Stimulated activated CD8-positive, alpha-beta memory T cell treated with anti-CD3 and anti-CD28 coated beads, Interleukin-12 subunit alpha, Interleukin-12 subunit beta, amount 100 ng/mL, for 4 hours (primary cell): ENCODE measurements around the gene OSTF1.

Experiments used
- DNase-seq: peaks from one replicate; pipeline ENCODE4 v3.0.0-alpha.2; 2020; ENCODE audit warnings: low read depth

Gene OSTF1

DNA sequence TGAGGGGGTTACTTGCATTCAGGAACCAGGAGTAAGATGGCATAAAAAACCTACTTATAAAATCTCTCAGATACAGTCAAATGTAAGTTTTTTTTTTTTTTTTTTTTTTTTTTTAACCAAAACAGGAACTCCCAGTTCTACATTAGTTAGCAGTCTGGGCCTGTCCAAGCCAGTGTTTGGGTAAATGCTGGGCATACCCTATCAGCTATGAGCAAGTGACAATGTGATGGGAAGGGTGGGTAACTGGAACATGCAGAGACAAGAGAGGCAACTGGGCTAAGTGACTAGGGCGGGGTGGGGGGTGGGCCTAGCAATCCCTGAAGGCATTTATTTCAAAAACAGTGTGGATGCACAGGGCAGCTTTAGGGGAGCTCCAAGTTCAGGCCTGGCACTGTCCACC is 2.7 kb upstream of the OSTF1 start:
- no peak for DNase-seq

DNA sequence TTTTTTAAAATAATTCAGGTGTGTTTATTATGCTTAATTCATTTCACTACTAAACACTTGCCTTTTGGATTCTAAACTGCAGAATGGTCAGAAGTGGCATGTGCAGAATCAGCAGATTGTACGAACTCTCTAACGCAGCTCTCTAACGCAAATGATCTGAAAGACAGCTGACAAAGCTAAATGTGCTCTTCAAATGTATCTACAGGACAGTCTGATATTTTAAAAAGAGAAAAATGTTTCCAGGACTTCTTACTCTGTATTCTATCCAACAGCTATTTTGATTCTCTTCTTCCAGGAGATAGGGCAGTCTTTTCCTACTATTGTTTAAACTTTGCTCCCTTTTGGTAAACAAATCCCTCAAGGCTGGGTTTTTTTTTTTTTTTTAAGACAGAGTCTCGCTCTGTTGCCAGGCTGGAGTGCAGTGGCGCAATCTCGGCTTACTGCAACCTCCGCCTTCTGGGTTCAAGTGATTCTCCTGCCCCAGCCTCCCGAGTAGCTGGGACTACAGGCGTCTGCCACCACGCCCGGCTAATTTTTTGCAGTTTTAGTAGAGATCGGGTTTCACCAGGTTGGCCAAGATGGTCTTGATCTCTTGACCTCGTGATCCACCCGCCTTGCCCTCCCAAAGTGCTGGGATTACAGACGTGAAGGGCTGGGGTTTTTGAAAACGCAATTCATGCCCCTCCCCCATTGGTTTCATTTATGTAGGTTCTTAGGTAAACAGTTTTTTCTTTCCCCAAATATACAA is 1.6 kb upstream of the OSTF1 start:
- DNase-seq, result no peak

DNA sequence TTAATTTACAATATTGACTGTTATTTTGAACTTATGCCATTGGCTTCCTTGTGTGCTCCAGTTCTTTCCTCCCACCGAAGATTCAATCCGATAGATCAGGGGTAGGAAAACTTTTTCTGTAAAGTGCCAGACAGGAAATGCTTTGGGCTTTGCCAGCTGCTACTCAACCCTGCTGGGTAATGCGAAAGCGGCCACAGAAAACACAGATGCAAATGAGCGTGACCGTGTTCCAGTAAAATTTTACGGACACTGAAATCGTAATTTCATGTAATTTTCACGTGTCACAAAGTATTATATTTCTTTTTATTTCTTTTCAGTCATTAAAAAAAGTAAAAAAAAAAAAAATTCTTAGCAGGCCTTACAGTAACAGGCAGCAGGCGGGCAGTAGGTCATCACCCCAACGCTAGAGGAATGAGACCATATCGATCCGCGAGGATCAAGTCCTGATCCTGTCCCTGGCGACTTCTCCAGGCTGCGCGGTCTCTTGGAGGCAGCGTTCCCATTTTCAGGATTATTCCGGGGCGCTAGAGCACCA is 958 bp upstream of the OSTF1 start:
- no peak for DNase-seq

DNA sequence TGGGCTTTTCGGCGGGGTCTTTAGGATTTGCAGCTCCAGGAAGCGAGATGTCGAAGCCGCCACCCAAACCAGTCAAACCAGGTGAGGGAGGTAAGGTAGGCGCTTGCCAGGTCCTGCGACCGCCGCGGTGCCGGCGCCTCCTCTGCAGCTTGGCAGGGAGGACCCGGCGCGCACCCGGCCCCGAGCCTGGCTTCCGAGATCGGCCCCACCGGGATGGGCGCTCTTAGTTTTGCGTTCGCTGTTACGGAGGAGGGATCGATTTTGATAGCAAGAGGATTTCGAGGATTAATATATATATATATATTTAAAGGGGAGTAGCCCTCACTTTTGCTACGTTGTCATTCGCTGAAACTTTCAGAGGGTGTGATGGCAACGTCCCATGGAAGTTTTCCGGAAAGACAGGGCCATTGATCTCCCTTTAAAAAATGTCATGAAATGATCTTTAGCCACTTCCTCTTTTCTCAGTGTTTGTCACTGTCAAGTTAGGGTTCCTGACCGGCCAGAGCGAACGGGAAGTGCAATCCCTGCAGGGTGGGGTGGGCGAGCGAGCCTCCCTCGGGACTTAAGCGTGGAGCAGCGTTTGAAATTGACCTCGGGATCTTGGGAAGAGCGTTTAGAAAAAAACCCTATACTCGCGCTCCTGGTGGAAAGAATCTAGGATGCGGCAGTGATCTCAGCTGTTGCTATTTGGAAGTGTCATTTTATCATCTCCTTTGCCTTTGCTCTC is 495 bp downstream of the OSTF1 start:
- DNase-seq, result no peak

DNA sequence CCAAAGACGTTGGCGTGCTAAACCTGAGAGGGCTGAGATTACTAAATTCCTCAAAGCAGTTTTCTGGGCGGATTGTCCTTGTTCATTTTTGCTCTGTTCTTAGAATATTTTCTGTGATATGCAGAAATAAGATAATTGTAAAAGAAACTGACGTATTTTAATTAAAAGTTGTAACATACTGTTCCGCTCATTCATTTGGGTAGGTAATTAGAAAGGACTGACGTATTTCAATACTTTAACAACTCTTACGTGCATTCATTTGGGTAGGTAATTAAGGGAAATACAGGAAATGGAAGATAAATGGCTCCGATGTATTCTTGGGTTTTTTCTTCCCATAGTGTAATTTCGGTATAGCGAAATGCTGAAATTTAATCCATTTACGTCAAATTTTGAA is 1.1 kb downstream of the OSTF1 start:
- no peak for DNase-seq

DNA sequence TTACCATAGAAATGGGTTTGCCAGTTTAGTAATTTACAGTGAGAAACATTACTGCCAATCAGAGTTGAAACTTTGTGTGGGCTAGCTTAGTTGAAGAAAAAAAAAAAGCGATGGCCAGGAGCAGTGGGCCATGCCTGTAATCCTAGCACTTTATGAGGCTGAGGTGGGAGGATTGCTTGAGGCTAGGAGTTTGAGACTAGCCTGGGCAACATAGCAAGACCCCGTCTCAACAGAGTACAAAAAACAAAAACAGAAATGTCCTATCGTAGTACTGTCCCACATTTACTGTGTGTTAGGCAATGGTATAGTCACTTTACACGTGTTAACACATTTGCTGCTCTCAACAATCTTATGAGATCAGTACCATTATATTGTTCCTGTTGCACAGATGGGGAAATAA is 2.3 kb downstream of the OSTF1 start:
- no peak for DNase-seq

DNA sequence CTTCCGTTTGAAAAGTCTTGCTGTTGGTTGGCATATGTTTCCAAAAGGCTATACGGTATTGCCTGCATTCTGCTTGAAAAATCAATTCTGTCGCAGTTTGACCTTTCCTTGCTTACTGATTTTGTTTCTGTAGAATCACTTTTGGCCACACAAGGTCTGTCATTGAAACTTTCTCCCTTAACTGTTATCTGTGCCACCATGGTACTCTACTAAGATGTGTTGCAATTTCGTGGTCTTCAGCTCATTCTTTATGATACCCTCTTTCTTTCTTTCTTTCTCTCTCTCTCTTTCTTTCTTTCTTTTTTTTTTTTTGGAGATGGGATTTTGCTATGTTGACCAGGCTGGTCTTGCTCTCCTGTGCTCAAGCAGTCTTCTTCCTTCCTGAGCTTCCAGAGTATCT is 4.5 kb downstream of the OSTF1 start:
- DNase-seq, result no peak

DNA sequence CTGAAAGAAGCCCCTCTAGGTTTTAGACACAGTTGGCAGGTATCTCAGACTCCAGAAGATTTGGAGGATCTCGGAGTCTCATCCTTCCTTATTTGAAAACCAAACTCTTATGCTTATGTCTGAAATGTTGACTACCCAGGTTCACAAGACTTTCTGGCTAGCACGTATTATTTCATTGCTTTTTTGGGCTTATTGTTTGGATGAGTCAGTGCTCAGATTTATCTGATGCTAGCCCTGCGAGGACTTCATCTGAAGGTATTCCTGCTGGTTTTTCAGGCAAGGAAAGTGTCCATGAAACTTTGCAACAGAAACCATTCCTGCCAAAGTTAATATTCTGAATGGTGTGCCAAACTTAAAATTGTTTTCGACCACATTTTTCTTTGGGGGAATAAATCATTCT is 8.5 kb downstream of the OSTF1 start:
- no peak for DNase-seq

DNA sequence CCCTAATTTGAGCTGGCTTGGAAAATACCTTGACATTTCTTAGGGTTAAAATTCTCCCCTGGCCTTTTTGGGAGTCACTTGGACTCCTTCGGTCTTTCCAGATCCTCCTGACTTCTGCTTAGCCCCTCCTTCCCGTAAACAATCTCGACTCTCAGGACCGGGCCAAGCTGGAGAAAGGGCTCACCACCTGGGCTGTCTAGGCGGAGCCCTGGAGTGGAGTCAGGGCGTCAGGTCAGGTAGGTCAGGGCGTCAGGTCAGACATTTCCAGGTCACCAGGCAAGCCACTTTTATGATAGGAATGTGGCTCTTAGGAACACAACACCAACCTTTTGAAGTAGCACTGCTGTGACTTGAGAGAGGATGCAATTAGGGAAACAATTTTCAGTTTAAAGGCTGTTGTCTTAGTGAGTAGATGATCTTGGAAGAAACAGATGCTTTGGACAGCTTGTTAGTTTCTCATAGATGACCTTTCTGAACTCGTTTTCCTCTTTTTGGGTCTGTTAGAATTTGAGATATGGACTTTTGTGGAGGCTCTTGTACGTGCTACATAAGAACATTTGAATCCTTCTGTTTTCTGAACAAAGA is 12.8 kb downstream of the OSTF1 start:
- DNase-seq, result no peak

DNA sequence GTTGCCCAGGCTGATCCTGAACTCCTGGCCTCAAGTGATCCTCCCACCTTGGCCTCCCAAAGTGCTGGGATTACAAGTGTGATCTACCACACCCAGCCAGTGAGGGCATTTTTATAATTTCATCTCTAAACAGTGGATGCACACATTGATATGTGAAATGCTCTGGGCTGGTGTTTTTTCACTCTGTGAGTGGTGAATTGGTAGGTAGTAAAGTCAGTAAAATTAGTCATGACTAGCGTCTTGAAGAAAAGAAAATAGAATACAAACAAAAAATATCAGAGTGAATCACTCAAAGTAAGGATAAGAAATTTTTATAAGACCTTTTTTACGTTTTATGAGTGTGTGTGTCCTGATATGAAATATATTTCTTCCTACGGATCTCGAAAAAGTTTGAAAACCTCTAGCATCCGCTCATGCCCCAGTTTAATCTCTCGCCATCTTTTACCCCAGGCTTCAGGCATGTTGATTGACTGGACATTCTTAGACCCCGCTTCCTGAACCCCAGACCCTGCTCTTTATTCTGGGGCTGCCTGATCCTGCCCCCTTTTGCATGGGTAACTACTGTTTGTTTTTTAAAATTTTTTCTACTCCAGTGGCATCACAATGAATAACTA is 14.0 kb downstream of the OSTF1 start:
- DNase-seq, result no peak

DNA sequence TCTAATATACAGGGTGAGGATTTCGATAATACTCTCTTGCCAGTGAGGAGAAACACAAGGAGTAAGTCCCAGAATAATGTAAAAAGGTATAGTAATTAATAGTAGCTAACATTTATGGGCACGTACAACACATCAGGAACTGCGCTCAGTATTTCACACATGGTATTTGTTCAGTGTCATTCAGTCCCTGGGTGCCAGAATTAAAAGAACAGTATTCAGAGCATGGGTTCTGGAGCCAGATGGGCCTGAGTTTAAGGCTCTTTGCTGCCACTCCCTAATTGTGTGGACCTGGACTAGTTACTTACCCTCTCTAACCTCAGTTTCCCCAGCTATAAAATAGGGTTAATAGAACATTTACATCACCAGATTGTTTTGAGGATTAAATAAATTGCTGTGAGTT is 16.3 kb downstream of the OSTF1 start:
- no peak for DNase-seq

DNA sequence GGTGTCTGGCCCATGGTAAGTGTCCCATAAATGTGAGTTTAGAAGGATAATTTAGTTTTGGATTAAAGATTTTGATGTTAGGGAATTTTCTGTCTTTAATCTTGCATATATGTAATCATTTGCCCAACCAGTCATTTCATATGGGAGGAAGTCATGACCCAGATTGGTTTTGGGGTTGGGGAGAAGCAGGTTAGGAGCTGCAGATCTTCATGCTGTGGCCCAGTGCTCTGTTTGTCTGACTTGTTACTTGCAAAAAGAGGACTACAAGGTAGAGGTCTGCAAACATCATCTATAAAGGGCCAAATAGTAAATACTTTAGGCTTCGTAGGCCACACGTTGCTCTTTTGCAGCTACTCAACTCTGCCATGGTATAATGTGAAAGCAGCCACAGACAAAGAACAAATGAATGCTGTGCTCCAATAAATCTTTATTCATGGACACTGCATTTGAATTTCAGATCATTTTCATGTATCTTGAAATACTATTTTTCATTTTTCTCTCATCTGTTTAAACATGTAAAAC is 16.8 kb downstream of the OSTF1 start:
- no peak for DNase-seq

DNA sequence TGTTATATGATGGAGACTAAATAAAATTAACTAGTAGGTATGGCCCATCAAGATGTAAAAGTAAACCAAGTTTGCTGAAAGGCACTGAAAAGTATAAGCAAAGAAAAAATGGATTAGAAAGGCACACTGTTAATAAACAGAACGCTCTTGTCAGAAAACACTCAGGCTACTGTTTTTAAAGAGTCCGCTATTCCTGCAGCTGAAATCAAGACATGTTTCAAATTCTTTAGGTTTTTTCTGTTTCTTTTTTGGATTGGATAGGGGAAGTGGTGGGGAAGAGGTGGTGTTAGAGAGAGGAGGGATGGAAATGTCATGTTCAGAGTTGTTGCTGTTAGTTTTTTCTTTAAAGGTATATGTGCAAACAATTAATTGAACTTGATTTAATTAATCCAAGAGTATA is 17.5 kb downstream of the OSTF1 start:
- DNase-seq, result no peak

DNA sequence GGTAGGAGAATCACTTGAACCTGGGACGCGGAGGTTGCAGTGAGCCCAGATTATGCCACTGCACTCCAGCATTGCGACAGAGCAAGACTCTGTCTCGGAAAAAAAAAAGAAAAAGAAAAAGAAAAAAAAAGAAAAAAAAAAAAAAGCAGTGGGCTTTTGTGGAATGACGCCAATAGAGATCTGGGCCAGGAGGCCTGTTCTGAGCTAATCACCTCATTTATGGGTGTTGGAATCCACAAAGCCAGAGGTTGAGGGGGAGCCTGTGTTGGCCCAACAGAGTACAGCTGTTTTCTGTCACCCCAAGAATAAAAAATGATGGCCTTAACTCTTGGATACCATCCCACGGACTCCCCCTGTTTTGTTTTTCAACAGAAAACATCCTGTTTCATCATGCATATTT is 18.5 kb downstream of the OSTF1 start:
- no peak for DNase-seq

DNA sequence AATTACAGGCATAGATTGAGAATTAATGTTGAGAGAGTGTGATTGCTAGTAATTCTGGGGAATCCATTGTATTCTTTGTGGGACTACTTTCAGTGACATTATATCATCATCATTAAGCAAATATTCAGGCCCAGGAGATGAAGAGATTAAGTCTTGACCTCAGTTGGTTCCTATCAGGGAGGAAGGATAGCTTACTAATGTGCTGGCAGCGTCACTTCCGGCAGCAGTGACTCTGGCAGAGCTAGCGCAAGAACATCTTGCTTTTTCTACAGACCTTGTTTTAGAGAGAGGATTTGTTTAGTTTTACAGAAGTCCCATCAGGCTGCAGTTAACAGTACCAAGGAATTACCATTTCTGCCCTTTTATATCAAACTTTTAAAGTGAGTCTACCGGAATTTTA is 20.3 kb downstream of the OSTF1 start:
- no peak for DNase-seq

DNA sequence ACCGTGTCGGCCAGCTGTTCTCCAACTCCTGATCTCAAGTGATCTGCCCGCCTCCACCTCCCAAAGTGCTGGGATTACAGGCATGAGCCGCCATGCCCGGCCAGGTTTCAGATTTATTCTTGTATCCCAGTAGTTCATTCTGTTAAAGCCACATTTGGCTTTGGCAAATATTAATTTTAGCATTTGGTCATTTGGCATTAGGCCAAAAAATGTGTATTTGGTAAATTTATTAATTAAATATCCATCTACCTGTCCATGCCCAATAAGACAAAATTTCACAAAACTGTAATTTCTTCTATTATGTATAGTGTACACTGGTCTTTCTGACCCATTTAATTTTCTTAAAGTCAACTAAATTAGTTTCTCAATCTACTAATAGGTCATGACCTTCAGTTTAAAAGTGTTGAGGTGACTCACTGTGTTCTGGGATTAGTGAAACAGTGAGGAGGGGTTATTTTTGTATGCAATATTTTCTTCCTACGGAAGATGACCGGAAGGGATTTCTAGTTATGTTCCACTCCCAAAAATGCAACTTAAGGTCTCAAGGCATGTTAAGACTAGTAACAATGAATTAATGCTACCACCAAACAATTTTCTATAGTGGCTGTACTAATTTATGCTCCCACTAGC is 21.0 kb downstream of the OSTF1 start:
- no peak for DNase-seq

DNA sequence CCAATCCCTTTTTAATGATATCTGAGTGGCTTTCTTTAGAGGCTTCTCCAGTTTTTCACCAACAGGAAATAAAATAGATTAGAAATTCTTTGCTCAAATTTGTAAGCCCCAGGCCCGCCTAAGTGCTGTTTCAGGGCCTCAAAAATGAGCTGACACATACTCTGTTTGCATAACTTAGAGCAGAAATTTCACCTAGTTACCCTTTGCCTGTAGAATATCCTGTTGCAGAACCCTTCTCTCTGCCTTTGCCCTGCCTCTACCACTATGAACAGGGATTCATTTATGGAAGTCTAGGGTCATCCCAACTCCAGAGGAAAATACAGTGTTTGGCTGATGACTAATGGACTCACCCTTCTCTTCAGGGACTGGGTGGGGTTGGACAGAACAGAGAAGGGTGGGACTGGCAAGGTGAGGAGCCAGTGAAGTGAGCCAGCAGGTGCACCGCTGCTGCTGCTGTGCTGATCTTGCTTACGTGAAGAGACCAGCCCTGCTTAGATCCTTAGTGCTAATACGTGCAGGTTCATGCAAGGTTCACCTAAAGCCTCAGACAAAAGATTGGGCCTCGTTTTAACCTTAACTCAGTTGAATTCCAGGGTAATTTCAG is 22.8 kb downstream of the OSTF1 start:
- DNase-seq, result no peak

DNA sequence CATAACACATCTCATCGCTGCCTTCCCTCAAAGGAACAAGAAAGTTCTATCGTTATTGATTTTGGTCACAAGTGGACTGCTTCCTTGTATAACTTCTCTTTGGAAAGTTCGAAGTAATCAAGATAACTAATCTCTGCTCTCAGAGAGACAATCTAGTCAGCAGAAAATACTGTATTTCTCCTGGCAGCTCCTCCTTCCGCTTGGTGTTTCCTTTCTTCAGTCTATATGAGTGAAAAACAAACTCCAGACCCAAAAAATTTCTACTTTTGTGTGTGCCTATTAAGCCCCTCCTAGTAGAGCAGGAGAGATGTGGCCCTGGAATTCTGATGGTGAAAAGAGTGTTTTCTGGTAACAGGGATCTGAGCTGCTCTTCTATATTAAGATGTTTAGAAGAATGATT is 24.5 kb downstream of the OSTF1 start:
- DNase-seq, result no peak

DNA sequence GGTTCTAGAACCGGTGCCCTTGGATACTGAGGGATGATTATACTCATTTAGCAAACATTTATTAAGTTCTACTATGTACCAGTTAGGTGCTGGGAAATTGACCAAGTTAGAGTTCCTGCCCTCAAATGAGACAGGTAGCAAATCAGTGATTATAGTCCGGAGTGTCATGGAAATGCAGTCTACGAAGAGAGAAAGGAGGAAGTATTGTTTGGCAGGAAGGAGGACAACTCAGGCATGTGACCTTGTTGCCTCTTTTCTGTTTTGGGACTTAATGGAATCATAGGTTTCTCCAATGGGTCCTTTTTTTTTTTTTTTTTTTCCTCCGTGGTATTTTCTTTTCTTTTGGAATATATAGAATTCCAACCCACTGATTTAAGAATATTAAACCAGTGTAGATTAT is 28.0 kb downstream of the OSTF1 start:
- DNase-seq, result no peak

DNA sequence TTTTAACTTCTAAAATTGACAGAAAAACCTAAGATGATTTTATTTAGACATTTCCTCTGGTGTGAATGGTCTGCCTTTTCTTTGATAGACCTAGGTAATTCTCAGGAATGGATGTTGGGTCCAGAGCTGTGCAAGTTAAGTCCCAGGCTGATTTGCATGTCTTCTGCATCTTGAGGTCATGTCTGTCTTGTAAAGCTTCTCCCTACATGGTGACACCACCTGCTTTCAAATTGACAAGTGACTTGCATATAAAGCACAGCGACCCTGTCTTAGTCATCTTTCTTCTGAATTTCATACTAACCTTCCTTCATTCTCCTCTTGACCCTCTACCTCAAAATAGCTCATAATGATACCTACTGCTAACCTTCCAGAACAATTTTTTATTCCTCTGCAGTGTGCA is 29.2 kb downstream of the OSTF1 start:
- DNase-seq, result no peak

DNA sequence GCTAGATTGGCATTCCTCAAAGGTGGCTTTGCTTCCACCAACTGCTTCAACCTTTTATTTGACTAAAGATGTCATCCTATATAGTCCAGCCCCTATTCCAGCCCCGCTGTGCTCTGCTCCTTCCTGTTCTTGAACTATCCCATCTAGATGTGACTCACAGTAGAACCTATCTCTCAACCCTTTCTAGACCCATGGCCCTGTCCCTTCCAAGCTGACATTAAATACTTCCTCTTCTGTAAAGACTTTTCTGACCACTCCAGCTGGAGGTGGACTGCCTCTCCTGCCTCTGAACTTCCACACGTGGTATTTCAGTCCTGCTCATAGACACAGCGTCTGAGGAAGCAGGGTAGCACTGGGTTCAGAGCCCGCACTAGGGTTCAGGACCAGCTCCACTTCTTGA is 32.4 kb downstream of the OSTF1 start:
- no peak for DNase-seq
